Mesenchymal stem cell (in vitro differentiated cells and primary cell): ENCODE results near the gene PRICKLE1.

ENCODE experiments used
- DNase-seq: peaks from one replicate; pipeline ENCODE4 v3.0.0-alpha.2; 2013
- H2AFZ ChIP-seq: one replicate; pipeline ENCODE4 v1.6.1; 2013; ENCODE audit warnings: low read depth, mild to moderate bottlenecking, control low read depth, inconsistent platforms, low read length, moderate library complexity
- H2AK5ac ChIP-seq: 2 replicates; pipeline ENCODE4 v1.6.1; 2013; ENCODE audit warnings: low read length, moderate library complexity, mild to moderate bottlenecking, inconsistent platforms; ENCODE audit not compliant: severe bottlenecking
- H2BK120ac ChIP-seq: one replicate; pipeline ENCODE4 v1.6.1; 2013; ENCODE audit warnings: low read depth, mild to moderate bottlenecking, inconsistent platforms, low read length, moderate library complexity
- H2BK12ac ChIP-seq, 2 experiments: one replicate each; pipeline ENCODE4 v1.6.1; 2013; ENCODE audit warnings: inconsistent platforms in 2 of 2, low read length in 2 of 2, mild to moderate bottlenecking in 2 of 2, moderate library complexity in 2 of 2, control low read depth in 1 of 2
- H2BK15ac ChIP-seq: one replicate; pipeline ENCODE4 v1.6.1; 2013; ENCODE audit warnings: mild to moderate bottlenecking, low read depth, inconsistent platforms; ENCODE audit not compliant: poor library complexity, severe bottlenecking
- H2BK5ac ChIP-seq: 2 replicates; pipeline ENCODE4 v1.6.1; 2013; ENCODE audit warnings: low read depth, mild to moderate bottlenecking, low read length, control low read depth, inconsistent platforms; ENCODE audit not compliant: poor library complexity, severe bottlenecking
- H3K14ac ChIP-seq, 2 experiments: one replicate each; pipeline ENCODE4 v1.6.1; 2013; ENCODE audit warnings: inconsistent platforms in 2 of 2, low read length in 2 of 2, control low read depth in 1 of 2, mild to moderate bottlenecking in 1 of 2, moderate library complexity in 1 of 2
- H3K18ac ChIP-seq, 2 experiments: one replicate each; pipeline ENCODE4 v1.6.1; 2013; ENCODE audit warnings: inconsistent platforms in 2 of 2, low read length in 2 of 2, control low read depth in 1 of 2, low read depth in 1 of 2, mild to moderate bottlenecking in 1 of 2
- H3K23ac ChIP-seq, 2 experiments: one replicate each; pipeline ENCODE4 v1.6.1; 2013; ENCODE audit warnings: inconsistent platforms in 2 of 2, low read length in 2 of 2, mild to moderate bottlenecking in 2 of 2, moderate library complexity in 2 of 2, control low read depth in 1 of 2
- H3K27ac ChIP-seq: 2 replicates; pipeline ENCODE4 v1.5.1; 2013; ENCODE audit warnings: mild to moderate bottlenecking, moderate library complexity, low read length, control low read depth, inconsistent platforms; ENCODE audit not compliant: poor library complexity, severe bottlenecking
- H3K27me3 ChIP-seq, 2 experiments: 2 replicates each; pipeline versions ENCODE4 v1.6.1 to v1.7.0; 2013; ENCODE audit warnings: low read length in 2 of 2, mild to moderate bottlenecking in 2 of 2, moderate library complexity in 2 of 2, control low read depth in 1 of 2, inconsistent platforms in 1 of 2; ENCODE audit not compliant: control insufficient read depth in 1 of 2, insufficient read depth in 1 of 2
- H3K36me3 ChIP-seq, 2 experiments: 2 replicates each; pipeline versions ENCODE4 v1.6.1 to v1.7.0; 2013; ENCODE audit warnings: low read length in 2 of 2, control low read depth in 1 of 2, inconsistent platforms in 1 of 2, low read depth in 1 of 2, mild to moderate bottlenecking in 1 of 2; ENCODE audit not compliant: insufficient read depth in 2 of 2, control insufficient read depth in 1 of 2
- H3K4ac ChIP-seq, 2 experiments: one replicate each; pipeline ENCODE4 v1.6.1; 2013; ENCODE audit warnings: inconsistent platforms in 2 of 2, low read length in 2 of 2, mild to moderate bottlenecking in 2 of 2, moderate library complexity in 2 of 2, control low read depth in 1 of 2, low read depth in 1 of 2
- H3K4me1 ChIP-seq: 2 replicates; pipeline ENCODE4 v1.6.1; 2013; ENCODE audit warnings: low read depth, low read length, control low read depth; ENCODE audit not compliant: control insufficient read depth, insufficient read depth
- H3K4me2 ChIP-seq: 2 replicates; pipeline ENCODE4 v1.6.1; 2013; ENCODE audit warnings: low read length, mild to moderate bottlenecking, inconsistent platforms; ENCODE audit not compliant: poor library complexity, severe bottlenecking
- H3K4me3 ChIP-seq, 2 experiments: 2 replicates each; pipeline versions ENCODE4 v1.5.1 to v1.7.0; 2013; ENCODE audit warnings: low read length in 2 of 2, mild to moderate bottlenecking in 2 of 2, control low read depth in 1 of 2, low read depth in 1 of 2; ENCODE audit not compliant: insufficient read depth in 1 of 2
- H3K79me1 ChIP-seq: replicated peaks from 2 replicates; pipeline ENCODE4 v1.6.1; 2013; ENCODE audit warnings: mild to moderate bottlenecking, control low read depth, low read length, inconsistent platforms; ENCODE audit not compliant: poor library complexity, severe bottlenecking
- H3K9ac ChIP-seq: 2 replicates; pipeline ENCODE4 v1.7.0; 2013; ENCODE audit warnings: mild to moderate bottlenecking, low read length, moderate library complexity
- H3K9me3 ChIP-seq: 2 replicates; pipeline ENCODE4 v1.7.0; 2013; ENCODE audit warnings: mild to moderate bottlenecking, low read length; ENCODE audit not compliant: control insufficient read depth
- H4K8ac ChIP-seq: one replicate; pipeline ENCODE4 v1.6.1; 2013; ENCODE audit warnings: inconsistent platforms, mild to moderate bottlenecking, low read length, moderate library complexity
- H4K91ac ChIP-seq: one replicate; pipeline ENCODE4 v1.6.1; 2013; ENCODE audit warnings: mild to moderate bottlenecking, low read length, inconsistent platforms
- WGBS: methylation state at CpG from one replicate; pipeline ENCODE4 v1.1.7; 2013; ENCODE audit warnings: mixed read lengths; 5-methylcytosine and 5-hydroxymethylcytosine counted together

Gene PRICKLE1

GRCh38 chr12:42448841-42449240, 140.7 kb downstream of the PRICKLE1 start:
- H3K9me3 ChIP-seq, result peaks cover 1% of the 10 kb centered on the region
- no peak overlapping the region for H4K91ac ChIP-seq
- no peak overlapping the region for H3K4me2 ChIP-seq
- no peak overlapping the region for H2BK5ac ChIP-seq
- H3K36me3 ChIP-seq, result peaks cover 3 to 32% of the 10 kb centered on the region in 2 experiments
- no peak overlapping the region for H3K18ac ChIP-seq
- H3K4me3 ChIP-seq, result no peak overlapping the region
- H4K8ac ChIP-seq, result no peak overlapping the region
- H2BK12ac ChIP-seq, result no peak overlapping the region
- H2BK120ac ChIP-seq, result no peak overlapping the region
- H3K27me3 ChIP-seq, result no peaks in the 10 kb centered on the region
- no peak overlapping the region for H3K4ac ChIP-seq
- no peak overlapping the region for H3K9ac ChIP-seq
- peaks cover 6% of the 10 kb centered on the region for H3K4me1 ChIP-seq
- no peak overlapping the region for H3K23ac ChIP-seq
- H2AFZ ChIP-seq, result no peak overlapping the region
- H3K79me1 ChIP-seq, result peaks cover 7% of the 10 kb centered on the region
- no peak overlapping the region for H2AK5ac ChIP-seq
- H3K14ac ChIP-seq, result no peak overlapping the region
- no peak overlapping the region for H2BK15ac ChIP-seq
- DNase-seq, result no peak
- WGBS, result 96% methylated on average over 9 of the region's 9 CpGs
- H3K27ac ChIP-seq, result no peak overlapping the region

GRCh38 chr12:42447371-42447786, 142.2 kb downstream of the PRICKLE1 start:
- Histone ChIP-seq H3K4me1 (peaks cover 5% of the 10 kb centered on the region), H2AFZ (no peak overlapping the region), H2BK5ac (no peak overlapping the region), H2BK12ac (no peak overlapping the region), H3K4ac (no peak overlapping the region), H3K27ac (peak overlapping the region; percentile 70), H3K14ac (no peak overlapping the region), H2BK15ac (no peak overlapping the region), H3K79me1 (peaks cover 4% of the 10 kb centered on the region), H3K18ac (peak overlapping the region in 1 of 2 experiments; percentile 21), H4K91ac (no peak overlapping the region), H3K36me3 (peaks cover 5 to 47% of the 10 kb centered on the region in 2 experiments), H3K9me3 (peaks cover 4% of the 10 kb centered on the region), H3K23ac (no peak overlapping the region), H3K4me3 (no peak overlapping the region), H3K27me3 (no peaks in the 10 kb centered on the region), H4K8ac (no peak overlapping the region), H2BK120ac (no peak overlapping the region), H2AK5ac (no peak overlapping the region), H3K4me2 (peak overlapping the region; percentile 16), H3K9ac (no peak overlapping the region)
- WGBS, result no CpG with 5 or more reads among the region's 3 CpGs
- peak; percentile 4 for DNase-seq

- Histone ChIP-seq H3K9me3 (peaks cover 4% of the 10 kb centered on the region), H3K79me1 (peaks cover 5% of the 10 kb centered on the region), H3K36me3 (peaks cover 6 to 53% of the 10 kb centered on the region in 2 experiments), H3K14ac (no peak overlapping the region), H2AK5ac (no peak overlapping the region), H3K27ac (peak overlapping the region; percentile 52), H2BK120ac (no peak overlapping the region), H3K23ac (no peak overlapping the region), H3K4me2 (peak overlapping the region; percentile 25), H2BK5ac (no peak overlapping the region), H4K8ac (no peak overlapping the region), H3K27me3 (no peaks in the 10 kb centered on the region), H4K91ac (no peak overlapping the region), H2BK15ac (no peak overlapping the region), H2BK12ac (no peak overlapping the region), H3K4me3 (no peak overlapping the region), H3K18ac (no peak overlapping the region), H3K9ac (no peak overlapping the region), H3K4ac (no peak overlapping the region), H2AFZ (no peak overlapping the region), H3K4me1 (peaks cover 5% of the 10 kb centered on the region)
- peak; percentile 15 for DNase-seq
- WGBS, result 21% methylated on average over 4 of the region's 6 CpGs
These were observed 142.8 kb downstream of the PRICKLE1 start for GRCh38 chr12:42446761-42447160.

GRCh38 chr12:42445891-42446290, 143.7 kb downstream of the PRICKLE1 start:
- no peak overlapping the region for H3K23ac ChIP-seq
- H3K14ac ChIP-seq, result no peak overlapping the region
- H2BK120ac ChIP-seq, result no peak overlapping the region
- peaks cover 4% of the 10 kb centered on the region for H3K9me3 ChIP-seq
- H3K4me1 ChIP-seq, result peaks cover 2% of the 10 kb centered on the region
- no peak overlapping the region for H3K4me3 ChIP-seq
- WGBS, result 99% methylated on average over 16 of the region's 16 CpGs
- H3K4ac ChIP-seq, result no peak overlapping the region
- no peak for DNase-seq
- H3K27ac ChIP-seq, result no peak overlapping the region
- H3K18ac ChIP-seq, result no peak overlapping the region
- H2AK5ac ChIP-seq, result peak overlapping the region; percentile 36
- no peaks in the 10 kb centered on the region for H3K27me3 ChIP-seq
- no peak overlapping the region for H4K91ac ChIP-seq
- H2BK12ac ChIP-seq, result no peak overlapping the region
- H2BK5ac ChIP-seq, result no peak overlapping the region
- H3K36me3 ChIP-seq, result peaks cover 6 to 62% of the 10 kb centered on the region in 2 experiments
- H2BK15ac ChIP-seq, result no peak overlapping the region
- H3K79me1 ChIP-seq, result peaks cover 5% of the 10 kb centered on the region
- no peak overlapping the region for H3K9ac ChIP-seq
- H4K8ac ChIP-seq, result no peak overlapping the region
- no peak overlapping the region for H3K4me2 ChIP-seq
- no peak overlapping the region for H2AFZ ChIP-seq
